Heart right ventricle (tissue), 16 donors: ENCODE measurements around the gene CXCL6. TPM values are rescaled to one million over a fixed set of nuclear protein-coding genes. Genes with fewer than 3 reads are reported as not detected.

ENCODE experiments used
- ATAC-seq, 8 donors: fragments of 200-7000 bp; cut with Tn5 transposase; one replicate each; pipeline ENCODE4 v1.9.1; 2020; ENCODE audit warnings: mild to moderate bottlenecking in 8 of 8, moderate library complexity in 8 of 8, moderate number of reproducible peaks in 1 of 8
- DNase-seq, 2 donors: peaks; one replicate each; pipeline ENCODE4 v3.0.0-alpha.2; 2020
- H3K27ac ChIP-seq, 10 donors: fragments of 200-600 bp; sonication (generic) in 2 of 10; one replicate each; pipeline versions ENCODE4 v1.5.0 to v1.8.0; 2020 to 2022; ENCODE audit warnings: mild to moderate bottlenecking in 3 of 10
- H3K27me3 ChIP-seq, 7 donors: fragments of 200-600 bp; one replicate each; pipeline ENCODE4 v1.8.0; 2021 to 2022; ENCODE audit warnings: mild to moderate bottlenecking in 2 of 7
- H3K36me3 ChIP-seq, 9 donors: fragments of 200-600 bp; sonication (generic) in 1 of 9; one replicate each; pipeline versions ENCODE4 v1.5.0 to v1.8.0; 2020 to 2022; ENCODE audit warnings: mild to moderate bottlenecking in 2 of 9
- H3K4me1 ChIP-seq, 9 donors: fragments of 200-600 bp; sonication (generic) in 1 of 9; one replicate each; pipeline versions ENCODE4 v1.5.0 to v1.8.0; 2020 to 2022; ENCODE audit warnings: mild to moderate bottlenecking in 4 of 9
- H3K4me3 ChIP-seq, 10 donors: fragments of 200-600 bp; sonication (generic) in 2 of 10; one replicate each; pipeline versions ENCODE4 v1.5.0 to v1.8.0; 2020 to 2022; ENCODE audit warnings: mild to moderate bottlenecking in 7 of 10, moderate library complexity in 2 of 10
- H3K9me3 ChIP-seq, 11 donors: fragments of 200-600 bp in 10 of 11; sonication (generic) in 2 of 11; one replicate each; pipeline versions ENCODE4 v1.5.0 to v1.8.0; 2013 to 2022; ENCODE audit warnings: mild to moderate bottlenecking in 2 of 11, control low read depth in 1 of 11, moderate library complexity in 1 of 11
- CTCF ChIP-seq, 9 donors: fragments of 200-600 bp; sonication (generic) in 2 of 9; IDR thresholded peaks; one replicate each; pipeline versions ENCODE4 v1.5.0 to v1.8.0; 2021 to 2022; ENCODE audit warnings: antibody characterized with exemption in 9 of 9, mild to moderate bottlenecking in 5 of 9, moderate library complexity in 1 of 9
- WGBS, 2 donors: extraction: QIAGEN DNeasy Blood & Tissue Kit; methylation state at CpG; one replicate each; pipeline ENCODE4 v1.1.7; 2013; ENCODE audit warnings: inconsistent platforms in 1 of 2; 5-methylcytosine and 5-hydroxymethylcytosine counted together
- intact Hi-C, 10 donors: fragments of 100-400 bp; cut with DNase I; formaldehyde crosslinking; loops; one replicate each; pipeline versions ENCODE4 v1.11.1 to v1.14.2; 2022
- polyA plus RNA-seq, 2 donors: library from polyadenylated mRNA; stranded (reverse); fragments of 200-250 nt; gene quantifications; one replicate each; pipeline ENCODE4 v1.2.3, GENCODE V29; 2013
- total RNA-seq, 10 donors: library from RNA; stranded (reverse); fragmentation: NEBNext Ultra II Directional in 3 of 10; extraction: Animal tissue kit (Norgen Biotek cat#: 25700) in 3 of 10; gene quantifications; one replicate each; pipeline versions ENCODE4 v1.2.1 to v1.2.4, GENCODE V29; 2021 to 2023
- donor health status: Arrhythmogenic right ventricular cardiomyopathy.
- donor health status: ischemic (EF 13 %, LVEDD 7.1; RV severe dilation, severe dysfunction).
- donor health status: healthy with polysubstance abuse.
- donor health status: DM: no; HTN: yes; CAD: no.
- donor health status: DM: no; HTN: no; CAD: no.
- donor health status: ischemic (EF 25% LVEDD 6.9; RV normal size, moderate dysfunction).
- donor health status: ischemic (EF 25% LVEDD 5.7; RV mildly dilated, moderate dysfunction).
- donor health status: healthy.
- donor health status: DM: yes; HTN: yes; CAD: no.
- donor health status: Ischemic cardiomyopathy.
- donor health status: ischemic (EF 35%, LVEDD 5.7; RV mildly dilated, moderate dysfunction).
- donor health status: nonischemic (EF 11% LVEDD 7.7; RV severe dilation, severe dysfunction).
- donor health status: DM: yes; HTN: yes; CAD: no.
- donor health status: PGD.
- donor health status: ischemic (EF 29% LVEDD 5.4; RV normal size, mild dysfunction).
- donor health status: nonischemic (EF 23%, LVEDD 6.1; RV moderate dilation, normal function).

CXCL6 gene
- total and polyA plus RNA-seq, 12 donors = 0.16 to 3.7 (median 0.28) TPM; not detected in 9

DNA sequence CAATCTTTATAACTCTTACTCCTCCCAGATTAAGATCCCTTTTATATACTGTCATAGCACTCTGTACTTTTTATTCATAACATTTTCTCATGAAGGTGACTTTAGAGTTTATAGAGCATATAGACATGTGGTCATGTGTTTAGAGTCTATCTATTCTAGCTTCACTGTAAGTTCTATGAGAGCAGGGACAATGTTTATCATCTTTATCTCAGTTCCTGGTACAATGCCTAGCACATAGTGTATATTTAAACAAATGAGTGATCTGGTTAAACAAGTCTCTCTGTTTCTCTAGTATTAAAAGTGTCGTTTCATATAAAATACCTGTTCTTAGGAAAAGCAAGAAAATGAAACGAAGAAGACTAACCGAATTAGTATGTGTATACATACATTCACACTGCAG lies 3.2 kb downstream of the CXCL6 start:
- intact Hi-C loops = no loop called here
- no peak for DNase-seq
- Histone ChIP-seq H3K27me3 (peaks cover 0 to 59% (median 6%) of the 10 kb centered on the region in 7 donors), H3K9me3 (no peaks in the 10 kb centered on the region), H3K4me3 (no peak overlapping the region), H3K27ac (no peak overlapping the region), H3K36me3 (no peaks in the 10 kb centered on the region), H3K4me1 (peaks cover 0 to 16% (median 0%) of the 10 kb centered on the region in 9 donors)
- no peak for TF ChIP-seq CTCF (IDR thresholded peaks at IDR 0.05)
- WGBS, 2 donors = 90 to 94% methylated on average over 3 of the region's 3 CpGs
- no peak for ATAC-seq

GRCh38 chr4:73841243-73841925 lies 4.9 kb downstream of the CXCL6 start:
- no peaks in the 10 kb centered on the region for H3K9me3 ChIP-seq
- no peak for ATAC-seq
- no peaks in the 10 kb centered on the region for H3K36me3 ChIP-seq
- TF ChIP-seq CTCF (IDR thresholded peaks at IDR 0.05) = no peak
- H3K4me3 ChIP-seq = no peak overlapping the region
- intact Hi-C loops = no loop called here
- H3K27me3 ChIP-seq = peaks cover 0 to 56% (median 6%) of the 10 kb centered on the region in 7 donors
- 69 to 74% methylated on average over 4 of the region's 4 CpGs for WGBS, 2 donors
- no peak overlapping the region for H3K27ac ChIP-seq
- DNase-seq = no peak
- H3K4me1 ChIP-seq = peaks cover 0 to 17% (median 0%) of the 10 kb centered on the region in 9 donors

DNA sequence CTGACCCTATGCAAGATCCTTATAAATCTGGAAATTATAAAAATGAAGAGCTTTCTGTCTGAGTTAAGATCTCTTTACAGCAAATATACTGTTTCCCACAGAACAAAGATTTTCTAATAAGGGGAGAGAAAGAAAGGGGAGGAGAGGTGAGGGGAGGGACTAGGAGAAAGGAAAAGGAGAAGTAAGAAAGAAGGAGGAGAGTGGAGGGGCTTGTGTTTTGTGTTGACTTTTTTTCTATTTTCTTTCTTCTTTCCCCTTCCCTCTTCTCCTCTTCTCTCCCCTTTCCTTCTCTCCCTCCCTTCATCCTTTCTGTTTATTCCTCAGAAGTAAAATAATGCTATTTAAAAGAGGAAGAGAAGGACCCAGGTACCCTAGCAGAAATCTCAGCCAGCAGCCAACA lies 6.2 kb downstream of the CXCL6 start:
- intact Hi-C loops = no loop called here
- no peaks in the 10 kb centered on the region for H3K9me3 ChIP-seq
- no peak for TF ChIP-seq CTCF (IDR thresholded peaks at IDR 0.05)
- ATAC-seq (no peak), DNase-seq (no peak)
- H3K4me1 ChIP-seq = peaks cover 0 to 14% (median 0%) of the 10 kb centered on the region in 9 donors
- H3K4me3 ChIP-seq = no peak overlapping the region
- H3K27ac ChIP-seq = no peak overlapping the region
- peaks cover 0 to 44% (median 6%) of the 10 kb centered on the region in 7 donors for H3K27me3 ChIP-seq
- no peaks in the 10 kb centered on the region for H3K36me3 ChIP-seq

DNA sequence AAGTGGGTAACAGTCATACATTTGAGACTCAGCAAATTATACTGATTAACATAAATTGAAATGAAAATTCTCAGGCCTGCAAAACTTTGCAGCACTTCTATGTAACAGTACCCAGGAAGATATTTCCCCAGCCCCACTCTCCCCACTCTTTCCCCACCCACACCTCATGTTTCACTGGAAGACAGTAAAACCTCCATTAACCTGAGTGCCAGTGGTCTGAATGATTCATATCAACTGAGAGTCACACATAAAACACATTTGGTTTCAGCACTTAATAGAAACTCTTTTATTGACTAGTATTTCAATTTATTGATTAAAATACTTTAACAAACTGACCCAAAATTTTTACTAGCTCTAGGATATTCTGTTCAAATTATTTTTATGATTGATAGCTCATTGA lies 6.9 kb downstream of the CXCL6 start:
- DNase-seq = no peak
- peaks cover 0 to 14% (median 0%) of the 10 kb centered on the region in 9 donors for H3K4me1 ChIP-seq
- H3K36me3 ChIP-seq = no peaks in the 10 kb centered on the region
- intact Hi-C loops = no loop called here
- peaks cover 0 to 37% (median 4%) of the 10 kb centered on the region in 7 donors for H3K27me3 ChIP-seq
- H3K27ac ChIP-seq = no peak overlapping the region
- ATAC-seq = no peak
- no peaks in the 10 kb centered on the region for H3K9me3 ChIP-seq
- H3K4me3 ChIP-seq = no peak overlapping the region
- no peak for TF ChIP-seq CTCF (IDR thresholded peaks at IDR 0.05)
